ENCODE data around the gene NEDD8.

The NEDD8 gene

GRCh38 chr14:24189059-24189375 is 43.1 kb downstream of the NEDD8 start:
- DNase-seq: no peak
- Histone ChIP-seq H3K4me3 (ENCODE audit: insufficient read depth, low read depth, low read length, poor library complexity, severe bottlenecking) (peak overlapping the region; percentile 74), H3K36me3 (ENCODE audit: control insufficient read depth, insufficient read depth, low read length) (peaks cover 41% of the 10 kb centered on the region), H3K4me1 (ENCODE audit: control insufficient read depth, insufficient read depth, low read length, poor library complexity, severe bottlenecking) (peaks cover 19% of the 10 kb centered on the region), H3K27ac (ENCODE audit: insufficient read depth, low read length, poor library complexity, severe bottlenecking) (peak overlapping the region; percentile 81), H3K27me3 (replicated peaks; ENCODE audit: control insufficient read depth, insufficient read depth, low read length, poor library complexity, severe bottlenecking) (no peaks in the 10 kb centered on the region), H3K9me3 (ENCODE audit: control insufficient read depth, low read length) (no peaks in the 10 kb centered on the region)

- Histone ChIP-seq H3K4me3 (ENCODE audit: insufficient read depth, low read depth, low read length, poor library complexity, severe bottlenecking) (peak within 1 kb of the TSS; percentile 74), H3K9me3 (ENCODE audit: control insufficient read depth, low read length) (no peaks in the 10 kb centered on the region), H3K36me3 (ENCODE audit: control insufficient read depth, insufficient read depth, low read length) (peaks cover 46% of the 10 kb centered on the region), H3K27ac (ENCODE audit: insufficient read depth, low read length, poor library complexity, severe bottlenecking) (peak within 1 kb of the TSS; percentile 81), H3K4me1 (ENCODE audit: control insufficient read depth, insufficient read depth, low read length, poor library complexity, severe bottlenecking) (peaks cover 19% of the 10 kb centered on the region), H3K27me3 (replicated peaks; ENCODE audit: control insufficient read depth, insufficient read depth, low read length, poor library complexity, severe bottlenecking) (no peaks in the 10 kb centered on the region)
- DNase-seq: peak; percentile 92 to 95 (median 94)
Observed at GRCh38 chr14:24188251-24189058, 43.7 kb downstream of the NEDD8 start, which contains the start of gene IPO4. IPO4 (minus strand) TSS chr14:24188816; CDS start chr14:24188787, 29 bp downstream.

- Histone ChIP-seq H3K9me3 (ENCODE audit: control insufficient read depth, low read length) (no peaks in the 10 kb centered on the region), H3K36me3 (ENCODE audit: control insufficient read depth, insufficient read depth, low read length) (peaks cover 53% of the 10 kb centered on the region), H3K4me1 (ENCODE audit: control insufficient read depth, insufficient read depth, low read length, poor library complexity, severe bottlenecking) (peaks cover 19% of the 10 kb centered on the region), H3K27me3 (replicated peaks; ENCODE audit: control insufficient read depth, insufficient read depth, low read length, poor library complexity, severe bottlenecking) (no peaks in the 10 kb centered on the region), H3K4me3 (ENCODE audit: insufficient read depth, low read depth, low read length, poor library complexity, severe bottlenecking) (peak overlapping the region; percentile 74), H3K27ac (ENCODE audit: insufficient read depth, low read length, poor library complexity, severe bottlenecking) (peak overlapping the region; percentile 81)
- no peak for DNase-seq
Observed at GRCh38 chr14:24187539-24187915, 44.6 kb downstream of the NEDD8 start.

GRCh38 chr14:24186831-24187538 is 45.2 kb downstream of the NEDD8 start:
- H3K27ac ChIP-seq (ENCODE audit: insufficient read depth, low read length, poor library complexity, severe bottlenecking): peak overlapping the region; percentile 81
- no peak for DNase-seq
- no peaks in the 10 kb centered on the region for H3K27me3 ChIP-seq (replicated peaks; ENCODE audit: control insufficient read depth, insufficient read depth, low read length, poor library complexity, severe bottlenecking)
- H3K9me3 ChIP-seq (ENCODE audit: control insufficient read depth, low read length): no peaks in the 10 kb centered on the region
- H3K4me3 ChIP-seq (ENCODE audit: insufficient read depth, low read depth, low read length, poor library complexity, severe bottlenecking): no peak overlapping the region
- peaks cover 19% of the 10 kb centered on the region for H3K4me1 ChIP-seq (ENCODE audit: control insufficient read depth, insufficient read depth, low read length, poor library complexity, severe bottlenecking)
- H3K36me3 ChIP-seq (ENCODE audit: control insufficient read depth, insufficient read depth, low read length): peaks cover 55% of the 10 kb centered on the region

- Histone ChIP-seq H3K4me1 (ENCODE audit: control insufficient read depth, insufficient read depth, low read length, poor library complexity, severe bottlenecking) (peaks cover 19% of the 10 kb centered on the region), H3K9me3 (ENCODE audit: control insufficient read depth, low read length) (no peaks in the 10 kb centered on the region), H3K4me3 (ENCODE audit: insufficient read depth, low read depth, low read length, poor library complexity, severe bottlenecking) (no peak overlapping the region), H3K27ac (ENCODE audit: insufficient read depth, low read length, poor library complexity, severe bottlenecking) (no peak overlapping the region), H3K36me3 (ENCODE audit: control insufficient read depth, insufficient read depth, low read length) (peaks cover 68% of the 10 kb centered on the region), H3K27me3 (replicated peaks; ENCODE audit: control insufficient read depth, insufficient read depth, low read length, poor library complexity, severe bottlenecking) (no peaks in the 10 kb centered on the region)
- DNase-seq: no peak
Observed at GRCh38 chr14:24185741-24186140, 46.4 kb downstream of the NEDD8 start.

- no peaks in the 10 kb centered on the region for H3K9me3 ChIP-seq (ENCODE audit: control insufficient read depth, low read length)
Observed at GRCh38 chr14:24185026-24185425, 47.1 kb downstream of the NEDD8 start.

GRCh38 chr14:24184104-24184970 is 47.8 kb downstream of the NEDD8 start:
- Histone ChIP-seq H3K36me3 (ENCODE audit: control insufficient read depth, insufficient read depth, low read length) (peaks cover 75% of the 10 kb centered on the region), H3K27me3 (replicated peaks; ENCODE audit: control insufficient read depth, insufficient read depth, low read length, poor library complexity, severe bottlenecking) (no peaks in the 10 kb centered on the region), H3K4me1 (ENCODE audit: control insufficient read depth, insufficient read depth, low read length, poor library complexity, severe bottlenecking) (peaks cover 19% of the 10 kb centered on the region), H3K9me3 (ENCODE audit: control insufficient read depth, low read length) (no peaks in the 10 kb centered on the region), H3K4me3 (ENCODE audit: insufficient read depth, low read depth, low read length, poor library complexity, severe bottlenecking) (no peak overlapping the region), H3K27ac (ENCODE audit: insufficient read depth, low read length, poor library complexity, severe bottlenecking) (no peak overlapping the region)
- no peak for DNase-seq

More at GRCh38 chr14:24185026-24185425, 47.1 kb downstream of the NEDD8 start:
- Histone ChIP-seq H3K36me3 (ENCODE audit: control insufficient read depth, insufficient read depth, low read length) (peaks cover 71% of the 10 kb centered on the region), H3K4me3 (ENCODE audit: insufficient read depth, low read depth, low read length, poor library complexity, severe bottlenecking) (no peak overlapping the region), H3K4me1 (ENCODE audit: control insufficient read depth, insufficient read depth, low read length, poor library complexity, severe bottlenecking) (peaks cover 19% of the 10 kb centered on the region), H3K27me3 (replicated peaks; ENCODE audit: control insufficient read depth, insufficient read depth, low read length, poor library complexity, severe bottlenecking) (no peaks in the 10 kb centered on the region), H3K27ac (ENCODE audit: insufficient read depth, low read length, poor library complexity, severe bottlenecking) (no peak overlapping the region)
- DNase-seq: no peak

- no peak for DNase-seq
- H3K36me3 ChIP-seq (ENCODE audit: control insufficient read depth, insufficient read depth, low read length): peaks cover 87% of the 10 kb centered on the region
- H3K4me1 ChIP-seq (ENCODE audit: control insufficient read depth, insufficient read depth, low read length, poor library complexity, severe bottlenecking): peaks cover 8% of the 10 kb centered on the region
Observed at GRCh38 chr14:24183014-24183481, 49.1 kb downstream of the NEDD8 start.

GRCh38 chr14:24182110-24182882 is 49.9 kb downstream of the NEDD8 start:
- no peaks in the 10 kb centered on the region for H3K27me3 ChIP-seq (replicated peaks; ENCODE audit: control insufficient read depth, insufficient read depth, low read length, poor library complexity, severe bottlenecking)
- no peak overlapping the region for H3K27ac ChIP-seq (ENCODE audit: insufficient read depth, low read length, poor library complexity, severe bottlenecking)
- peaks cover 93% of the 10 kb centered on the region for H3K36me3 ChIP-seq (ENCODE audit: control insufficient read depth, insufficient read depth, low read length)
- no peak for DNase-seq
- H3K4me3 ChIP-seq (ENCODE audit: insufficient read depth, low read depth, low read length, poor library complexity, severe bottlenecking): no peak overlapping the region
- H3K4me1 ChIP-seq (ENCODE audit: control insufficient read depth, insufficient read depth, low read length, poor library complexity, severe bottlenecking): peaks cover under 1% of the 10 kb centered on the region
- no peaks in the 10 kb centered on the region for H3K9me3 ChIP-seq (ENCODE audit: control insufficient read depth, low read length)

More at GRCh38 chr14:24183014-24183481, 49.1 kb downstream of the NEDD8 start:
- Histone ChIP-seq H3K27me3 (replicated peaks; ENCODE audit: control insufficient read depth, insufficient read depth, low read length, poor library complexity, severe bottlenecking) (no peaks in the 10 kb centered on the region), H3K9me3 (ENCODE audit: control insufficient read depth, low read length) (no peaks in the 10 kb centered on the region), H3K4me3 (ENCODE audit: insufficient read depth, low read depth, low read length, poor library complexity, severe bottlenecking) (no peak overlapping the region), H3K27ac (ENCODE audit: insufficient read depth, low read length, poor library complexity, severe bottlenecking) (no peak overlapping the region)

Measured in effector memory CD4-positive, alpha-beta T cell (primary cell).